AG04450 (cell line): ENCODE measurements around the gene ZNF121. TPM values are rescaled to one million over a fixed set of nuclear protein-coding genes. Genes with fewer than 3 reads are reported as not detected.

Experiments used
- CTCF ChIA-PET: fragments of 300-600, 350-600 bp; formaldehyde crosslinking; extraction: SDS; loops from one replicate; lab custom pipeline; 2022; ENCODE audit warnings: antibody characterized with exemption, inconsistent platforms; lab: Charles Lee
- POLR2A ChIA-PET: fragments of 350-600 bp; formaldehyde crosslinking; extraction: SDS; loops from one replicate; lab custom pipeline; 2021; ENCODE audit warnings: antibody characterized with exemption, inconsistent platforms; lab: Yijun Ruan, JAX
- DNase-seq: peaks from one replicate; pipeline ENCODE4 v3.0.0-alpha.2; 2011; ENCODE audit warnings: low read depth, low spot score
- H3K27ac ChIP-seq: one replicate; pipeline ENCODE4 v1.5.1; 2012; ENCODE audit warnings: low read depth, low read length, control low read depth
- H3K27me3 ChIP-seq: one replicate; pipeline ENCODE4 v1.6.0; 2012; ENCODE audit warnings: low read length; ENCODE audit not compliant: control insufficient read depth, insufficient read depth
- H3K4me3 ChIP-seq: 2 replicates; pipeline ENCODE4 v1.5.1; 2011; ENCODE audit warnings: mild to moderate bottlenecking, low read depth, low read length, control low read depth
- H3K9me3 ChIP-seq: 2 replicates; pipeline ENCODE4 v1.5.1; 2012; ENCODE audit warnings: low read length; ENCODE audit not compliant: control insufficient read depth, insufficient read depth
- polyA plus RNA-seq: library from polyadenylated mRNA; depleted of rRNA; stranded (reverse); fragments of >200 nt; gene quantifications from 2 replicates; pipeline ENCODE4 v1.2.3, GENCODE V29; 2011
- TF ChIP-seq, protein P1 (sequence below): IDR thresholded peaks from 2 replicates; pipeline ENCODE4 v1.5.1; 2011; ENCODE audit warnings: low read depth, low read length, control low read depth, inconsistent platforms

ZNF121 gene
- polyA plus RNA-seq, 1 experiment, result 5.3 TPM

DNA sequence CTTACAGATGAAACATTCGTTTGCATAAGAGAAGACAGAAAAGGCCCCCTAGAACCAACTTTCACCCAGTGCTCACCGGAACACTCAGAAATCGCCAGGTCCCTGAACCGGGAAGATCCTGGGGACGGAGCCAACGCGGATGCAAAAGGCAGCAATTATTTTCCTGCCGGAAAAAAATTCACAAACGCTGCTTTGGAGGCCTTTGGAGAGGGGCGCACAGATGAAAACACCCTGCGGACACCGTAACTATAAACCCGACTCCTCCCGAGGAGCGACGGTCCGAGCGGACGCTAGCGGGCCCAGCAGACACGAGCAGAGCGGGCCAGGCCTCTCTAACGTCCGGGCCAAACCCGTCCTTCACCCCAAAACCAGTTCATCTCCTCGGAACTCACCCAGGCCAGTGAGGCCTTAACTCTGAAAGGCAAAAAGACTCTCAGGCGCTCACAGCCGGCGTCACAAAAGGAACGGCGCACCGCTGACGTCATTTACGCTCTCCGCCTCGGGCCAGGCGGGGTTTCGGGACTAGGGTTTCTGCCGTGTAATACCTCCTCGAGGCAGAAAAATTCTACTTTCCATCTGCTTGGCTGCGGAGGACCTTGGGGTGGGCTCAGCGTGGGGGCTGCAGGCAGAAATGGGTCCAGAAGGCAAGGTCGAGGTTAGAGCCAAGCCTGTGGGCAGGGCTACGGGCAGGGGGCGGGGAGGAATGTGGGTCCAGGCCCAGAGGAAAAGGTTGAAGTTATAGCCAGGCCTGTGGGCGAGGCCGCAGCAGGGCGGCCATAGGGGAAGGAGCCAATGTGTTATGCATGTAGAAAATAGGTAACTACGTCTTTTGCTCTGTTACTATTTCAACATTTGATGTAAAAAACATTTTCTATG, 45.9 kb downstream of the ZNF121 start, which contains the start of gene ZNF426:
TSS of gene ZNF426 (minus strand) at position 463 of the 876 bp plus-strand sequence. CDS start 2,413 bp downstream, outside the sequence.
- ChIA-PET CTCF (no interaction called here), POLR2A (interaction anchor here (0.7 kb wide), 1 partner anchor 1707 kb away, joined by 4 read pairs; no protein-coding TSS in a partner anchor)
- H3K27me3 ChIP-seq, result no peaks in the 10 kb centered on the region
- H3K27ac ChIP-seq, result peak within 1 kb of the TSS; percentile 99
- TF ChIP-seq, protein P1, sequence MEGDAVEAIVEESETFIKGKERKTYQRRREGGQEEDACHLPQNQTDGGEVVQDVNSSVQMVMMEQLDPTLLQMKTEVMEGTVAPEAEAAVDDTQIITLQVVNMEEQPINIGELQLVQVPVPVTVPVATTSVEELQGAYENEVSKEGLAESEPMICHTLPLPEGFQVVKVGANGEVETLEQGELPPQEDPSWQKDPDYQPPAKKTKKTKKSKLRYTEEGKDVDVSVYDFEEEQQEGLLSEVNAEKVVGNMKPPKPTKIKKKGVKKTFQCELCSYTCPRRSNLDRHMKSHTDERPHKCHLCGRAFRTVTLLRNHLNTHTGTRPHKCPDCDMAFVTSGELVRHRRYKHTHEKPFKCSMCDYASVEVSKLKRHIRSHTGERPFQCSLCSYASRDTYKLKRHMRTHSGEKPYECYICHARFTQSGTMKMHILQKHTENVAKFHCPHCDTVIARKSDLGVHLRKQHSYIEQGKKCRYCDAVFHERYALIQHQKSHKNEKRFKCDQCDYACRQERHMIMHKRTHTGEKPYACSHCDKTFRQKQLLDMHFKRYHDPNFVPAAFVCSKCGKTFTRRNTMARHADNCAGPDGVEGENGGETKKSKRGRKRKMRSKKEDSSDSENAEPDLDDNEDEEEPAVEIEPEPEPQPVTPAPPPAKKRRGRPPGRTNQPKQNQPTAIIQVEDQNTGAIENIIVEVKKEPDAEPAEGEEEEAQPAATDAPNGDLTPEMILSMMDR, result no peak
- peak within 1 kb of the TSS; percentile 96 for H3K4me3 ChIP-seq
- peak; percentile 55 for DNase-seq
- H3K9me3 ChIP-seq, result peaks cover 50% of the 10 kb centered on the region

DNA sequence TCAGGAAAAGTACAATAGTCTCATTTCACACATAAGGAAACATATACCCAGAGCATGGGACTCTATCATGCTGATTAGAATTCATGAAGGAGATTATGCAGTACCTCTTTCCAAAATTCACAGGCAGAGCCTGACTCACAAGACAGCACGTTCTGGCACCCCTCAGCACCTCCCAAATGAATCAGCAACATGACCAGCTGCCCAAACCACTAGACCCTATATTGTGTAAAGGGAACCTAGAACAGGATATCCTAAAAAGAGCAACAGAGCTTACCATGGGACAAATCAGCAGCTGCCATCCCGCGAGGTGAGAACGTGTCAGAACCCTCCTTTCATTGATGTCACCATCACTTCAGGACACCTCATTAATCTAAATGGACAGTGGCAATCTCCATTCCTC, 48.4 kb downstream of the ZNF121 start:
- DNase-seq, result no peak

DNA sequence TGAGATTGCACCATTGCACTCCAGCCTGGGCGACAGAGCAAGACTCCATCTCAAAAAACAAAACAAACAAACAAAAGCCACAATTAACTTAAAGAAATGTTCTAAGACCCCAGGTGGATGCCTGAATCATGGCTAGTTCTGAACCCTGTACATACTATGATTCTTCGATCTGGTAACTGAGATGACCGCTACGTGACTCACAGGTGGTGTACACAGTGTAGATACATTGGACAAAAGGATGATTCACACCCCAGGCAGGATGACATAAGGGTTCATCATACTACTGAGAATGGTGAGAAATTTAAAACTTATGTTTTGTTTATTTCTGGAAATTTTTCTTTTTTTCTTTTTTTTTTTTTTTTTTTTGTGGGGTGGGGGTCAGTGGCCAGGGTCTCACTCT, 52.4 kb downstream of the ZNF121 start:
- Histone ChIP-seq H3K27me3 (no peaks in the 10 kb centered on the region), H3K4me3 (no peak overlapping the region), H3K9me3 (peaks cover 87% of the 10 kb centered on the region), H3K27ac (no peak overlapping the region)
- TF ChIP-seq, protein P1, result no peak
- ChIA-PET CTCF (no interaction called here), POLR2A (no interaction called here)
- no peak for DNase-seq

More for the DNA sequence above, 48.4 kb downstream of the ZNF121 start:
- H3K9me3 ChIP-seq, result peaks cover 63% of the 10 kb centered on the region
- POLR2A ChIA-PET, result no interaction called here
- no peak overlapping the region for H3K4me3 ChIP-seq
- no peak overlapping the region for H3K27ac ChIP-seq
- TF ChIP-seq, protein P1, result no peak
- CTCF ChIA-PET, result no interaction called here
- no peaks in the 10 kb centered on the region for H3K27me3 ChIP-seq

DNA sequence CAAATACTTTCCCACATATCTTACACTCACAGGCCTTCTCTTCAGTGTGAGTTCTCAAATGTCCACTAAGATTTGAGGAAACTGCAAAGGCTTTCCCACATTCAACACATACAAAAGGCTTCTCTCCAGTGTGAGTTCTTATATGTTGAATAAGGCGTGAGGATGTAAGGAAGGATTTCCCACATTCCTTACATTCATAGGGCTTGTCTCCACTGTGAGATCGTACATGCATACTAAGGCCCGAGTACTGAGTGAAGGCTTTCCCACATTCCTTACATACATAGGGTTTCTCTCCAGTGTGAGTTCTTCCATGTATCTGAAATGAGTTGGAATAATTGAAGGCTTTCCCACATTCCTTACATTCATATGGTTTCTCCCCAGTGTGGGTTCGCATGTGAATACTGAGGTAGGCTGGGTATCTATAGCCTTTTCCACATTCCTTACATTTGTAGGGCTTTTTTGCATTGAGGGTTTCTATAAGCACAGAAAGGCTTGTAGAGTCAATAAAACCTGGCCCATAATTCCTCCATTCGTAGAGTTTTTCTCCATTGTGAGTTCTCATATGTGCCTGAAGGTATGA, 55.5 kb downstream of the ZNF121 start:
- ChIA-PET POLR2A (no interaction called here), CTCF (no interaction called here)
- Histone ChIP-seq H3K27me3 (no peaks in the 10 kb centered on the region), H3K4me3 (no peak overlapping the region), H3K9me3 (peaks cover 76% of the 10 kb centered on the region), H3K27ac (no peak overlapping the region)
- TF ChIP-seq, protein P1, result no peak
- DNase-seq, result no peak
